HG02970 (cell line): ENCODE results near the gene HPGDS.

Experiments
- ATAC-seq: cut with Tn5 transposase; IDR thresholded peaks from one replicate; pipeline ENCODE4 v1.9.1; 2021; ENCODE audit warnings: mild to moderate bottlenecking, moderate library complexity, moderate number of reproducible peaks; ENCODE audit not compliant: unreplicated experiment, low FRiP score

The HPGDS gene

GRCh38 chr4:94262163-94263016 lies 80.2 kb downstream of the HPGDS start:
- ATAC-seq: no peak

GRCh38 chr4:94256828-94257227 lies 85.8 kb downstream of the HPGDS start:
- no peak for ATAC-seq

- no peak for ATAC-seq
Observed at GRCh38 chr4:94256144-94256783, 86.4 kb downstream of the HPGDS start.

- ATAC-seq: no peak
Observed at GRCh38 chr4:94253036-94253435, 89.6 kb downstream of the HPGDS start.

DNA sequence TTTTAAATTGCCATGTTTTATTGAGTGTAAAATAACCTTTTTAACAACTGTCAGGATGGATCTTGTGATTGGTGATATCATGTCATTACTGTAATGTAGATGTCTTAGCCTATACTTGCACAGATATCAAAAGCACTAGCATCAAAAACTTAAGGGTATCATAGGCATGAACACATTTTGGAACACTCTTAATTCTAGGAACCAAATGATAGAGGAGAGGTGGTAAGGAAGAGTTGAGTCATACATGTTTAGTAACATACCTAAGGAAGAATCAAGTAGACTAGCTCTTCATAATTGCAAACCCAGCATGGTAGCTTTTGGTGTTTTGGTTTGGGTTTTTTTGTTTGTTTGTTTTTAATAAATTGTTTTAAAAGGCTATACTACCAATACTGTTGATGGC lies 91.5 kb downstream of the HPGDS start:
- ATAC-seq: no peak
